GM21529 (cell line): Measurements from ENCODE around the gene ATF1.
"Not testable (repeated sequence)": the region's sequence is repeated elsewhere in the genome, so short reads cannot be mapped to it uniquely, and the experiment has no call there.

Experiments
- ATAC-seq: cut with Tn5 transposase; IDR thresholded peaks from one replicate; pipeline ENCODE4 v1.9.1; 2021; ENCODE audit not compliant: unreplicated experiment

Gene ATF1

GRCh38 chr12:50751948-50752721 lies 11.8 kb upstream of the ATF1 start:
- ATAC-seq: no peak

- ATAC-seq: no peak
Observed at GRCh38 chr12:50753232-50753769, 10.6 kb upstream of the ATF1 start.

GRCh38 chr12:50764286-50765094 lies 589 bp downstream of the ATF1 start:
- ATAC-seq: peak; percentile 39

- ATAC-seq: peak; percentile 11
Observed at GRCh38 chr12:50765095-50765911, 1.4 kb downstream of the ATF1 start.

GRCh38 chr12:50768391-50768790 lies 4.5 kb downstream of the ATF1 start:
- ATAC-seq: no peak

DNA sequence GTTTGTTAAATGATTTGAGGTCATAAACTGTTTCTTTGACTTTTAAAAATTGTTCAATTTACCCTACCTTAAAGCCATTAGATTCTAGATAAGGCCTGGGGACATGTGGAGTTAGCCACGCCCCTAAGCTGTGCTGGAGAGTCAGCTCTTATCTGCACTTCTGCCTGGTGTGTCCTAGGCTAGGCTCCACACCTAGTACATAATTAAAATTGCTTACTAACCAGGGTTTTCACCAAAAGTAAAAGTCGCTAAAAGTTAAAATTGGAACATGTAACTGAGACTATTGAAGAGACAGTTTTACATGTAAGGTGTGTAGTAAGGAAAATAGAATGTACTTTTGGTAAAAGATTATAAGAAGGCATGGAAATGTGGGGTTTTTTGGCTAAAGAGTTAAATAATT lies 4.9 kb downstream of the ATF1 start:
- ATAC-seq: not testable (repeated sequence)

DNA sequence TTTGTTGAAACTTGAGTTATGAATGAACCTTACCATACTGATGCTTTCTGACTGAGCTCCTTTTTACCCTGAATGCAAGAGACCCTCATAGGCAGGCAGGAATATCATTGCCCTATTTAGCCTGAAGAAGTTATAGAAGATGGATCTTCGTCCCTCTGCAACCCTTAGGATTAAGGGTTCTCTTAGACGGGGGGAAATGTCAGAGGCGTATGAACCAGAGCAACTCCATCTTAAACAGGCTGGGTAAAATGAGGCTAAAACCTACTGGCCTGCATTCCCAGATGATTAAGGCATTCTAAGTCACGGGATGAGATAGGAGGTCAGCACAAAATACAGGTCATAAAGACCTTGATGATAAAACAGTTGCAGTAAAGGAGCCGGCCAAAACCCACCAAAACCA lies 7.5 kb downstream of the ATF1 start:
- ATAC-seq: no peak

DNA sequence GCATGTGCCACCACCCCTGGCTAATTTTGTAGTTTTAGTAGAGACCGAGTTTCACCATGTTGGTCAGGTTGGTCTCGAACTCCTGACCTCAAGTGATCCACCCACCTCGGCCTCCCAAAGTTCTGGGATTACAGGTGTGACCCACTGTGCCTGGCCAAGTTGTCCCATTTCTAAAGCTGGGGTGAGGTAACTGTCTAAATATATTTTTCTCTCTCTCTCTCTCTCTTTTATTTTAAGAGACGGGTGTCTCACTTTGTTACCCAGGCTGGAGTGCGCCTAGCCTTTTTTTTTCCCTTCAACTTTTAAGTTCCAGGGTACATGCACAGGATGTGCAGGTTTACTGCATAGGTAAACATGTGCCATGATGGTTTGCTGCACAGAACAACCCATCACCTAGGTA lies 8.6 kb downstream of the ATF1 start:
- no peak for ATAC-seq

DNA sequence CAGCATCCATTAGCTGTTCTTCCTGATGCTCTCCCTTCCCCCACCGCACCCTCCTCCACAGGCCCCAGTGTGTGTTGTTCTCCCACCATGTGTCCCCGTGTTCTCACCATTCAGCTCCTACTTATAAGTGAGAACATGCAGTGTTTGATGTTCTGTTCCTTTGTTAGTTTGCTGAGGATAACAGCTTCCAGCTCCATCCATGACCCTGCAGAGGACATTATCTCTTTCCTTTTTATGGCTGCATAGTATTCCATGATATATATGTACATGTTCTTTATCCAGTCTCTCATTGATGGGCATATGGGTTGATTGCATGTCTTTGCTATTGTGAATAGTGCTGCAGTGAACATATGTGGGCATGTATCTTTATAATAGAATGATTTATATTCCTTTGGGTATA lies 9.0 kb downstream of the ATF1 start:
- no peak for ATAC-seq

DNA sequence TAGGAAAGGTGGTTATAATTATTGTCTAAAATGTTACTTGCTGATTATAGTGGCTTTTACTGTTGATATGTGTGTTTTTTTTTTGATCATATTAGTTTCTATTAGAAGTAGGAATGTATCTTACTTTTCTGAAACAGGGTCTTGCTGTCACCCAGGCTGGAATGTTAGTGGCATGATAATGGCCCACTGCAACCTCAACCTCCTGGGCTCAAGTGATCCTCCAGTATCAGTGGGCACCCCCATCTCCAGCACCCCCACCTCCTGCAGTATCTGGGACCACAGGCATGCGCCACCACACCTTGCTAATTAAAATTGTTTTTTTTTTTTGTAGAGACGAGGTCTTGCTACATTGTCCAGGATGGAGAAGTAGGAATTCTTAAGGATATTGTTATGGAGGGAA lies 11.3 kb downstream of the ATF1 start:
- no peak for ATAC-seq

- ATAC-seq: no peak
Observed at GRCh38 chr12:50776749-50777728, 13.1 kb downstream of the ATF1 start.

GRCh38 chr12:50778663-50779590 lies 15.0 kb downstream of the ATF1 start:
- no peak for ATAC-seq

- ATAC-seq: no peak
Observed at GRCh38 chr12:50780013-50780412, 16.1 kb downstream of the ATF1 start.

DNA sequence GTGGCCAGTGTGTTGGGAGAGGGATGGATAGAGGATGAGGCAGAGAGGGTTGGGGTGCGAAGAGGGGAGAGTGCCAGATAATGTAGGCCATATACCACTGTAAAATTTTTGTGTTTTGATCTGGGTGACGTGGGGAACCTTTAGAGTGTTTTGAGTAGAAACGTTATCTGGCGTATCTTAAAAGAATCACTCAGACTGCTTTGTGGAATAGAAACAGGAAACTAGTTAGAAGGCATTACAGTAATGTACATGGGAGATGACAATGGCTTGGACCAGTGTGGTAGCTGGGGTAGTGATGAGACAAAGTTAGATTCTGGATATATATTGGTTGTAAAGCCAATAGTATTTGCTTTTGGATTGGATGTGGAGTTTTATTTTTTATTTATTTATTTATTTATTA lies 20.6 kb downstream of the ATF1 start:
- no peak for ATAC-seq

- no peak for ATAC-seq
Observed at GRCh38 chr12:50785406-50786001, 21.6 kb downstream of the ATF1 start.

DNA sequence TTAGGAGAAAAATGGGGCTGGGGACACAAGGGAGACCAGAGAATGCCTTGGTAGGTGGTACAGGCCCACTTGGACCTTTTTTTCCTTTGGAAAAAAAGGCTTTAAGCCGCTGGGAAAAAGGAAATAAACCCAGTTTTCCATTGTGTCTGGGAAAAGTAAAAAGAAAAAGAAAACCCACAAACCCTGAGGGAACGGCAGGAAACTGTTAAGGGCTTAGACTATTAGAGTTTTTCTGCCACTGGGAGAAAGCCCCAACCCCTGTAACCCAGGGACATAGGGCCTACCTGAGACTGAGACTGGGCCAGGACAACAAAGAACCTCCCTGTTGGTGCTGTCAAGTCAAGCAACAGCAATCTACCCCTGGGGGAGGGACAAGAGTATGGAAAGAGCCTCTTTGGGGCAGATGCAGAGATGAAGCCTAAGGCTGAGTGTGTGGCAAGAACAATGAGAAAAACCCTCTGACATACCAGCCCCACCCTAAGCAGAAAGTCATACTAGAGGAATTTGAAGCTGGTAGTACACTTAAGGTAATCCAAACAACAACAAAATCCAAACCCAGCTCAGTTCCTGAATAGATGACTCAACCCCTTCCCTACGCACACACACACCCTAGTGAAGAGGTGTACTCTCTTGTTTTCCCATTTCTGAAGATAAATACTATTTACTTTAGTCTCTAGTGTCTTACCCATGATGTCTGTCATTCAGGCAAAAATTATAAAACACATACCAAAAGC lies 22.8 kb downstream of the ATF1 start:
- no peak for ATAC-seq

DNA sequence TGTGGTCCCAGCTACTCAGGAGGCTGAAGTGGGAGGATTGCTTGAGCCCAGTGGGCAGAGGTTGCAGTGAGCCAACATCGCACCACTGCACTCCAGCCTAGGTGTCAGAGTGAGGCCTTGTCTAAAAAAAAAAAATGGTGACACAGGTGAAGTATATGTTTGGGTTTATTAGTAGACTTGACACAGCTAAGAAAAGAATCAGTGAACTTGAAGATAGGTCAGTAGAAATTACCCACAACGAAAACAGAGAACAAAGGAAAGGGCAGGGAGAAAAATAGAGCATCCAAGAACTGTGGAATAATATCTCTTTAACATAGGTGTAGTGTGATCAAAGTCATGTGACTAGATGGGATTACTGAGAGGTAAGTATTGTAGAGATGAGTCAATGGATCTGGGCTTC lies 23.7 kb downstream of the ATF1 start:
- ATAC-seq: no peak

DNA sequence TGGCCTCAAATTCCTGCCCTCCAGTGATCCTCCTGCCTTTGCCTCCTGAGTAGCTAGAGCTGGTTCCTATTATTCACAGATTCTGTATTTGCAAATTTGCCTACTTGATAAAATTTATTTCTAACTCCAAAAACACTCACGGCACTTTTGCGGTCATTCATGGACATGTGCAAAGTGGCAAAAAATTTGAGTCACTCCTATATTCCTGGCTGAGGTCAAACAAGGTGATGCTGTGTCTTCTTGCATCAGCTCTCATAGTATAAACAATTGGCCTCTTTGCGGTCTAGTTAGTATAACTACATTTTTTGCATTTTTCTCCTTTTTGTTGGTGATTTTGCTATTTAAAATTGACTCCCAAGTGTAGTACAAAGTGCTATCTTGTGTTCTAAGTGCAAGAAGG lies 24.7 kb downstream of the ATF1 start:
- no peak for ATAC-seq
